ENCODE data around the gene MYOD1. TPM values are rescaled to one million over a fixed set of nuclear protein-coding genes. Genes with fewer than 3 reads are reported as not detected.

Gene MYOD1
- total and polyA plus RNA-seq, 2 of the 13 experiments (the other 11 are each of a cell fraction or from before 2014, with no cell fraction given): not detected

DNA sequence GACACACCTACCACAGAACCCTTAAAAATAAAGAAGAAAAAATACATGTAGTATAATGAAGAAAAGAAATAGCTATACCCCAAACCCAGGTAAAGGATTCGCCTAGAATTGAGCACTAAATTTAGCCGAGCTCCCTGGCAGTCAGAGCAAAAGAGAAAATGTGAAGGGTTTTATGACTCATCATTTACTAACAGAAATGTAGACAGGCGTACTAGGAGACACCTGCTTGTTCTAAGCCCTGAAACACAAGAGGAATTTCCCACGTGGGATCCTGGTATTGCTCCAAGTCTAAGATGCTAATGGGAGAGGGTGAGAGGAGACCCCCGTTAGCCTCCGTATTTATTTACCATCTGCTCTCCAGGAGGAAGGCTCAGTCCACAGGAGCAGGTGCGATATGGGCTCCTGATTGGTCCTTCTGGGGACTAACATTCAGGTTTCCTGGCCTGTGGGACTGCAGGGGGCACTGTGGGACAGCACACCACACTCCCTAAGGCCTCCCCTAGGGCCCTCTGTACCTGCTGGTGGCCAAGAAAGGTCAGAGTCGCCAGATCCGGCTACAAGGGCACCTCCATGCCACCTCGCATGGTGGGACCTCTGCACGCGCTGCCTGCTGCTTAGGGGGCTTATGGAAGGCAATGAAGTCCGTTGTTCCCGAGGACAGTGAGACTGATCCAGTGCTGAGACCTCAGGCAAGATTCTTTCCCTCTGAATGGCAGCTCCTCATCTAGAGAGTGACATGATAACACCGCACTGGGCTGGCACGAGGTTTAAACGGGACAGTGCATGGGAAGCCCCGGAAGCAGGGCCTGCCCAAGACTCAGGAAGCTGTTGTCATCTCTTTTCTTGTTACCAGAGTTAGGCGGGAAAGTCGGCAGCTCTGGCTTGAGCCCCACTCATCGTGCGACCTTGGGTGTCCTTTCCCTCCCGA lies 41.0 kb downstream of the MYOD1 start (continued):
- TF ChIP-seq, protein P1, sequence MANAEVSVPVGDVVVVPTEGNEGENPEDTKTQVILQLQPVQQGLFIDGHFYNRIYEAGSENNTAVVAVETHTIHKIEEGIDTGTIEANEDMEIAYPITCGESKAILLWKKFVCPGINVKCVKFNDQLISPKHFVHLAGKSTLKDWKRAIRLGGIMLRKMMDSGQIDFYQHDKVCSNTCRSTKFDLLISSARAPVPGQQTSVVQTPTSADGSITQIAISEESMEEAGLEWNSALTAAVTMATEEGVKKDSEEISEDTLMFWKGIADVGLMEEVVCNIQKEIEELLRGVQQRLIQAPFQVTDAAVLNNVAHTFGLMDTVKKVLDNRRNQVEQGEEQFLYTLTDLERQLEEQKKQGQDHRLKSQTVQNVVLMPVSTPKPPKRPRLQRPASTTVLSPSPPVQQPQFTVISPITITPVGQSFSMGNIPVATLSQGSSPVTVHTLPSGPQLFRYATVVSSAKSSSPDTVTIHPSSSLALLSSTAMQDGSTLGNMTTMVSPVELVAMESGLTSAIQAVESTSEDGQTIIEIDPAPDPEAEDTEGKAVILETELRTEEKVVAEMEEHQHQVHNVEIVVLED (CRISPR knock-in tag; IDR thresholded peaks at IDR 0.05; ENCODE audit: borderline replicate concordance): peak; percentile 39; the same call in 1 of the 2 replicates
- TF ChIP-seq RAD21 (CRISPR knock-in tag; IDR thresholded peaks at IDR 0.05): peak; percentile 96
- no peak for TF ChIP-seq STAT5B (CRISPR knock-in tag; IDR thresholded peaks at IDR 0.05)
- no peak for TF ChIP-seq ARNT (IDR thresholded peaks at IDR 0.05)
- no peak for TF ChIP-seq NPAS2 (CRISPR knock-in tag; IDR thresholded peaks at IDR 0.05; ENCODE audit: borderline replicate concordance)
- 0 out of 2 replicates have a peak, but pooled peaks have one; percentile 30 for TF ChIP-seq ZNF598 (CRISPR knock-in tag; IDR thresholded peaks at IDR 0.05; ENCODE audit: borderline replicate concordance)
- TF ChIP-seq ZNF343 (CRISPR knock-in tag; IDR thresholded peaks at IDR 0.05): no peak
- TF ChIP-seq SRY (CRISPR knock-in tag; IDR thresholded peaks at IDR 0.05): no peak; the same call in 1 of the 2 replicates
- TF ChIP-seq, protein P2, sequence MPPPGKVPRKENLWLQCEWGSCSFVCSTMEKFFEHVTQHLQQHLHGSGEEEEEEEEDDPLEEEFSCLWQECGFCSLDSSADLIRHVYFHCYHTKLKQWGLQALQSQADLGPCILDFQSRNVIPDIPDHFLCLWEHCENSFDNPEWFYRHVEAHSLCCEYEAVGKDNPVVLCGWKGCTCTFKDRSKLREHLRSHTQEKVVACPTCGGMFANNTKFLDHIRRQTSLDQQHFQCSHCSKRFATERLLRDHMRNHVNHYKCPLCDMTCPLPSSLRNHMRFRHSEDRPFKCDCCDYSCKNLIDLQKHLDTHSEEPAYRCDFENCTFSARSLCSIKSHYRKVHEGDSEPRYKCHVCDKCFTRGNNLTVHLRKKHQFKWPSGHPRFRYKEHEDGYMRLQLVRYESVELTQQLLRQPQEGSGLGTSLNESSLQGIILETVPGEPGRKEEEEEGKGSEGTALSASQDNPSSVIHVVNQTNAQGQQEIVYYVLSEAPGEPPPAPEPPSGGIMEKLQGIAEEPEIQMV (CRISPR knock-in tag; IDR thresholded peaks at IDR 0.05; ENCODE audit: low read depth): no peak
- peak; percentile 45; the same call in 1 of the 2 replicates for TF ChIP-seq ZNF891 (CRISPR knock-in tag; IDR thresholded peaks at IDR 0.05)
- TF ChIP-seq, protein P3, sequence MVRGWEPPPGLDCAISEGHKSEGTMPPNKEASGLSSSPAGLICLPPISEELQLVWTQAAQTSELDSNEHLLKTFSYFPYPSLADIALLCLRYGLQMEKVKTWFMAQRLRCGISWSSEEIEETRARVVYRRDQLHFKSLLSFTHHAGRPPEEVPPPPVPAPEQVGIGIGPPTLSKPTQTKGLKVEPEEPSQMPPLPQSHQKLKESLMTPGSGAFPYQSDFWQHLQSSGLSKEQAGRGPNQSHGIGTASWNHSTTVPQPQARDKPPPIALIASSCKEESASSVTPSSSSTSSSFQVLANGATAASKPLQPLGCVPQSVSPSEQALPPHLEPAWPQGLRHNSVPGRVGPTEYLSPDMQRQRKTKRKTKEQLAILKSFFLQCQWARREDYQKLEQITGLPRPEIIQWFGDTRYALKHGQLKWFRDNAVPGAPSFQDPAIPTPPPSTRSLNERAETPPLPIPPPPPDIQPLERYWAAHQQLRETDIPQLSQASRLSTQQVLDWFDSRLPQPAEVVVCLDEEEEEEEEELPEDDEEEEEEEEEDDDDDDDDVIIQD (CRISPR knock-in tag; IDR thresholded peaks at IDR 0.05; ENCODE audit: low read depth): peak; percentile 50; the same call in 1 of the 2 replicates
- TF ChIP-seq, protein P4, sequence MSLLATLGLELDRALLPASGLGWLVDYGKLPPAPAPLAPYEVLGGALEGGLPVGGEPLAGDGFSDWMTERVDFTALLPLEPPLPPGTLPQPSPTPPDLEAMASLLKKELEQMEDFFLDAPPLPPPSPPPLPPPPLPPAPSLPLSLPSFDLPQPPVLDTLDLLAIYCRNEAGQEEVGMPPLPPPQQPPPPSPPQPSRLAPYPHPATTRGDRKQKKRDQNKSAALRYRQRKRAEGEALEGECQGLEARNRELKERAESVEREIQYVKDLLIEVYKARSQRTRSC (CRISPR knock-in tag; IDR thresholded peaks at IDR 0.05; ENCODE audit: low read depth): no peak
- TF ChIP-seq ZNF383 (CRISPR knock-in tag; IDR thresholded peaks at IDR 0.05; ENCODE audit: borderline replicate concordance): no peak
- TF ChIP-seq JUNB (CRISPR knock-in tag; IDR thresholded peaks at IDR 0.05; ENCODE audit: borderline replicate concordance): no peak
- TF ChIP-seq ZNF225 (CRISPR knock-in tag; IDR thresholded peaks at IDR 0.05): no peak
- TF ChIP-seq, protein P5, sequence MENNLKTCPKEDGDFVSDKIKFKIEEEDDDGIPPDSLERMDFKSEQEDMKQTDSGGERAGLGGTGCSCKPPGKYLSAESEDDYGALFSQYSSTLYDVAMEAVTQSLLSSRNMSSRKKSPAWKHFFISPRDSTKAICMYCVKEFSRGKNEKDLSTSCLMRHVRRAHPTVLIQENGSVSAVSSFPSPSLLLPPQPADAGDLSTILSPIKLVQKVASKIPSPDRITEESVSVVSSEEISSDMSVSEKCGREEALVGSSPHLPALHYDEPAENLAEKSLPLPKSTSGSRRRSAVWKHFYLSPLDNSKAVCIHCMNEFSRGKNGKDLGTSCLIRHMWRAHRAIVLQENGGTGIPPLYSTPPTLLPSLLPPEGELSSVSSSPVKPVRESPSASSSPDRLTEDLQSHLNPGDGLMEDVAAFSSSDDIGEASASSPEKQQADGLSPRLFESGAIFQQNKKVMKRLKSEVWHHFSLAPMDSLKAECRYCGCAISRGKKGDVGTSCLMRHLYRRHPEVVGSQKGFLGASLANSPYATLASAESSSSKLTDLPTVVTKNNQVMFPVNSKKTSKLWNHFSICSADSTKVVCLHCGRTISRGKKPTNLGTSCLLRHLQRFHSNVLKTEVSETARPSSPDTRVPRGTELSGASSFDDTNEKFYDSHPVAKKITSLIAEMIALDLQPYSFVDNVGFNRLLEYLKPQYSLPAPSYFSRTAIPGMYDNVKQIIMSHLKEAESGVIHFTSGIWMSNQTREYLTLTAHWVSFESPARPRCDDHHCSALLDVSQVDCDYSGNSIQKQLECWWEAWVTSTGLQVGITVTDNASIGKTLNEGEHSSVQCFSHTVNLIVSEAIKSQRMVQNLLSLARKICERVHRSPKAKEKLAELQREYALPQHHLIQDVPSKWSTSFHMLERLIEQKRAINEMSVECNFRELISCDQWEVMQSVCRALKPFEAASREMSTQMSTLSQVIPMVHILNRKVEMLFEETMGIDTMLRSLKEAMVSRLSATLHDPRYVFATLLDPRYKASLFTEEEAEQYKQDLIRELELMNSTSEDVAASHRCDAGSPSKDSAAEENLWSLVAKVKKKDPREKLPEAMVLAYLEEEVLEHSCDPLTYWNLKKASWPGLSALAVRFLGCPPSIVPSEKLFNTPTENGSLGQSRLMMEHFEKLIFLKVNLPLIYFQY (CRISPR knock-in tag; IDR thresholded peaks at IDR 0.05; ENCODE audit: borderline replicate concordance): no peak
- TF ChIP-seq, protein P6, sequence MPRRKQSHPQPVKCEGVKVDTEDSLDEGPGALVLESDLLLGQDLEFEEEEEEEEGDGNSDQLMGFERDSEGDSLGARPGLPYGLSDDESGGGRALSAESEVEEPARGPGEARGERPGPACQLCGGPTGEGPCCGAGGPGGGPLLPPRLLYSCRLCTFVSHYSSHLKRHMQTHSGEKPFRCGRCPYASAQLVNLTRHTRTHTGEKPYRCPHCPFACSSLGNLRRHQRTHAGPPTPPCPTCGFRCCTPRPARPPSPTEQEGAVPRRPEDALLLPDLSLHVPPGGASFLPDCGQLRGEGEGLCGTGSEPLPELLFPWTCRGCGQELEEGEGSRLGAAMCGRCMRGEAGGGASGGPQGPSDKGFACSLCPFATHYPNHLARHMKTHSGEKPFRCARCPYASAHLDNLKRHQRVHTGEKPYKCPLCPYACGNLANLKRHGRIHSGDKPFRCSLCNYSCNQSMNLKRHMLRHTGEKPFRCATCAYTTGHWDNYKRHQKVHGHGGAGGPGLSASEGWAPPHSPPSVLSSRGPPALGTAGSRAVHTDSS (CRISPR knock-in tag; conservative IDR thresholded peaks at IDR 0.05): no peak
